ENCODE measurements around the gene MTX2. TPM values are rescaled to one million over a fixed set of nuclear protein-coding genes. Genes with fewer than 3 reads are reported as not detected.

MTX2 gene
- polyA plus RNA-seq (2013, experiment 1 of 2; ENCODE audit: insufficient read length): 49.1 TPM
- polyA plus RNA-seq (2013, experiment 2 of 2; ENCODE audit: insufficient read length): 48.2 TPM

GRCh38 chr2:176269319-176270099 is at the start of gene MTX2:
TSS of gene MTX2 (plus strand) at chr2:176269442. CDS start at chr2:176269630, 188 bp downstream.
- DNase-seq: peak; percentile 69

- DNase-seq: no peak
Observed at GRCh38 chr2:176227874-176228273, 41.4 kb upstream of the MTX2 start.

- no peak for DNase-seq
Observed at GRCh38 chr2:176234156-176234555, 35.1 kb upstream of the MTX2 start.

- no peak for DNase-seq
Observed at GRCh38 chr2:176234940-176235339, 34.3 kb upstream of the MTX2 start.

GRCh38 chr2:176237456-176237855 is 31.8 kb upstream of the MTX2 start:
- peak; percentile 22 for DNase-seq

GRCh38 chr2:176239031-176239430 is 30.2 kb upstream of the MTX2 start:
- no peak for DNase-seq

GRCh38 chr2:176240301-176240700 is 28.9 kb upstream of the MTX2 start:
- DNase-seq: no peak

- peak; percentile 51 for DNase-seq
Observed at GRCh38 chr2:176242276-176242675, 27.0 kb upstream of the MTX2 start.

GRCh38 chr2:176246331-176246730 is 22.9 kb upstream of the MTX2 start:
- DNase-seq: no peak

GRCh38 chr2:176247859-176248258 is 21.4 kb upstream of the MTX2 start:
- DNase-seq: no peak

GRCh38 chr2:176251928-176252327 is 17.3 kb upstream of the MTX2 start:
- no peak for DNase-seq

- no peak for DNase-seq
Observed at GRCh38 chr2:176260689-176261088, 8.6 kb upstream of the MTX2 start.

- no peak for DNase-seq
Observed at GRCh38 chr2:176261136-176261535, 8.1 kb upstream of the MTX2 start.

GRCh38 chr2:176268976-176269318 is 295 bp upstream of the MTX2 start:
- no peak for DNase-seq

- no peak for DNase-seq
Observed at GRCh38 chr2:176270100-176270750, 983 bp downstream of the MTX2 start.

GRCh38 chr2:176272870-176273459 is 3.7 kb downstream of the MTX2 start:
- DNase-seq: no peak

GRCh38 chr2:176278927-176279326 is 9.7 kb downstream of the MTX2 start:
- DNase-seq: no peak

- DNase-seq: no peak
Observed at GRCh38 chr2:176280156-176280555, 10.9 kb downstream of the MTX2 start.

GRCh38 chr2:176280867-176281658 is 11.8 kb downstream of the MTX2 start:
- peak; percentile 82 for DNase-seq

GRCh38 chr2:176283291-176284068 is 14.2 kb downstream of the MTX2 start:
- DNase-seq: no peak

- DNase-seq: no peak
Observed at GRCh38 chr2:176284461-176285049, 15.3 kb downstream of the MTX2 start.

- DNase-seq: peak; percentile 57
Observed at GRCh38 chr2:176285321-176285720, 16.1 kb downstream of the MTX2 start.
